OCI-LY7 (cell line): ENCODE data around the gene SBF2. TPM values are rescaled to one million over a fixed set of nuclear protein-coding genes. Genes with fewer than 3 reads are reported as not detected.

Experiments used
- BruUV-seq: library from RNA; stranded (reverse); fragments of 400-500 nt; replicated peaks from 2 replicates; lab custom pipeline; 2021; lab: Mats Ljungman, UMichigan
- CTCF ChIA-PET: fragments of 300-600 bp; sonication (Branson Sonifier 250); formaldehyde crosslinking; loops from one replicate; lab custom pipeline; 2022; ENCODE audit warnings: antibody characterized with exemption; ENCODE audit not compliant: unreplicated experiment; lab: Charles Lee
- POLR2A ChIA-PET: fragments of 300-600 bp; sonication (Branson Sonifier 250); formaldehyde crosslinking; loops from one replicate; lab custom pipeline; 2022; ENCODE audit warnings: antibody characterized with exemption; lab: Charles Lee
- DNase-seq: peaks from one replicate; pipeline ENCODE4 v3.0.0-alpha.2; 2015; ENCODE audit warnings: low spot score
- H2AFZ ChIP-seq: fragments of 200-600 bp; sonication (generic), shearing (Covaris generic); 2 replicates; pipeline ENCODE4 v1.6.1; 2014; ENCODE audit warnings: mild to moderate bottlenecking, antibody characterized with exemption, low read length, moderate library complexity
- H3K27ac ChIP-seq: fragments of 200-600 bp; sonication (generic); 2 replicates; pipeline ENCODE4 v1.5.1; 2014; ENCODE audit warnings: mixed run types, low read depth, mild to moderate bottlenecking, moderate library complexity, low read length, inconsistent platforms; ENCODE audit not compliant: poor library complexity, severe bottlenecking
- H3K36me3 ChIP-seq: fragments of 200-600 bp; sonication (generic); 2 replicates; pipeline ENCODE4 v1.6.1; 2014; ENCODE audit warnings: mild to moderate bottlenecking, antibody characterized with exemption, low read length, moderate library complexity, mixed read lengths; ENCODE audit not compliant: insufficient read depth
- H3K4me1 ChIP-seq: fragments of 200-600 bp; sonication (generic); 2 replicates; pipeline ENCODE4 v1.5.1; 2014; ENCODE audit warnings: mild to moderate bottlenecking, low read length; ENCODE audit not compliant: insufficient read depth, poor library complexity, severe bottlenecking
- H3K4me2 ChIP-seq: fragments of 200-600 bp; sonication (generic); 2 replicates; pipeline ENCODE4 v1.6.1; 2014; ENCODE audit warnings: mild to moderate bottlenecking, low read length
- H3K4me3 ChIP-seq: fragments of 200-600 bp; sonication (generic); 2 replicates; pipeline ENCODE4 v1.5.1; 2014; ENCODE audit warnings: mild to moderate bottlenecking, low read depth, low read length; ENCODE audit not compliant: poor library complexity, severe bottlenecking
- H3K79me2 ChIP-seq: fragments of 200-600 bp; sonication (generic); 2 replicates; pipeline ENCODE4 v1.6.1; 2016; ENCODE audit warnings: low read depth, mild to moderate bottlenecking, low read length, moderate library complexity, mixed read lengths; ENCODE audit not compliant: insufficient read depth
- H3K9me2 ChIP-seq: fragments of 200-600 bp; sonication (generic); 2 replicates; pipeline ENCODE4 v1.6.1; 2016; ENCODE audit warnings: mild to moderate bottlenecking, low read length, mixed read lengths; ENCODE audit not compliant: insufficient read depth
- H3K9me3 ChIP-seq: fragments of 200-600 bp; sonication (generic); 2 replicates; pipeline ENCODE4 v1.6.1; 2014; ENCODE audit warnings: mild to moderate bottlenecking, mixed run types, low read length, mixed read lengths
- H4K20me1 ChIP-seq: fragments of 200-600 bp; sonication (generic); 2 replicates; pipeline ENCODE4 v1.6.1; 2014; ENCODE audit warnings: mild to moderate bottlenecking, antibody characterized with exemption, low read length, moderate library complexity, mixed read lengths; ENCODE audit not compliant: insufficient read depth
- EZH2phosphoT487 ChIP-seq: fragments of 200-600 bp; sonication (generic); IDR thresholded peaks from 2 replicates; pipeline ENCODE4 v1.6.1; 2018; ENCODE audit warnings: low read depth, borderline replicate concordance, mild to moderate bottlenecking, mixed run types, antibody characterized with exemption, low read length, moderate library complexity, mixed read lengths
- intact Hi-C: fragments of 100-400 bp; cut with micrococcal nuclease; formaldehyde crosslinking; loops from one replicate; pipeline ENCODE4 v1.10.0; 2022; ENCODE audit not compliant: unreplicated experiment
- total RNA-seq, 2 experiments: library from RNA; depleted of rRNA in 1 of 2; stranded (reverse); fragments of >200 nt in 1 of 2; shearing (Covaris generic) in 1 of 2; gene quantifications; 2 replicates each; pipeline ENCODE4 v1.2.3, GENCODE V29; 2014 to 2022
- TF ChIP-seq, protein P1 (sequence below): fragments of 200-600 bp; sonication (generic); conservative IDR thresholded peaks from 2 replicates; pipeline ENCODE4 v1.5.1; 2014; ENCODE audit warnings: mild to moderate bottlenecking, antibody characterized with exemption, low read length, moderate library complexity, mixed read lengths

SBF2 gene
- total RNA-seq, 2 experiments from 2014 or later = 12.9 to 14.3 TPM

DNA sequence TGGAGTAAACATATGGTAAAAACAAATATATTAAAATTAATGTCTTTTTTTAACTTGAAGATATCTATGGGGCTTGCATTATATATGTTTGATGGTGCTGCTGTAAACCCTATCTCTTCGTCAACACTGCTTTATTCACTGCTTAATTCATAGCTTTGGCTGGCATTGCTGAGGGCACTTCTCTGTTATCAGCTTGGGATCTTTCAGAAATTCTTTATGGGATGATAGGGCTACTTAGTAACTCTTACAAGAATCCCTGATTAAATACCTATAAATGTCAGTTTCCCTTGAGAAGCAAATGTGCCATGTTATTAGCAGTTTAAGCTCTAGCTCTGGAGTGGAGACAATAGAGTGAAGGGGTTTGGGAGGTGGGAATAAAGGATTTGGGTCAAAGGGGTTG is 517.8 kb downstream of the SBF2 start:
- no peaks in the 10 kb centered on the region for H4K20me1 ChIP-seq
- no peaks in the 10 kb centered on the region for H3K4me1 ChIP-seq
- CTCF ChIA-PET = no interaction called here
- no peaks in the 10 kb centered on the region for H3K9me2 ChIP-seq
- no peak overlapping the region for H3K4me2 ChIP-seq
- peaks cover 17% of the 10 kb centered on the region for H3K36me3 ChIP-seq
- H3K27ac ChIP-seq = no peak overlapping the region
- H2AFZ ChIP-seq = no peak overlapping the region
- intact Hi-C loops = no loop called here
- no TSS peak for BruUV-seq
- H3K79me2 ChIP-seq = no peaks in the 10 kb centered on the region; the same call in 1 of the 2 replicates
- TF ChIP-seq, protein P1, sequence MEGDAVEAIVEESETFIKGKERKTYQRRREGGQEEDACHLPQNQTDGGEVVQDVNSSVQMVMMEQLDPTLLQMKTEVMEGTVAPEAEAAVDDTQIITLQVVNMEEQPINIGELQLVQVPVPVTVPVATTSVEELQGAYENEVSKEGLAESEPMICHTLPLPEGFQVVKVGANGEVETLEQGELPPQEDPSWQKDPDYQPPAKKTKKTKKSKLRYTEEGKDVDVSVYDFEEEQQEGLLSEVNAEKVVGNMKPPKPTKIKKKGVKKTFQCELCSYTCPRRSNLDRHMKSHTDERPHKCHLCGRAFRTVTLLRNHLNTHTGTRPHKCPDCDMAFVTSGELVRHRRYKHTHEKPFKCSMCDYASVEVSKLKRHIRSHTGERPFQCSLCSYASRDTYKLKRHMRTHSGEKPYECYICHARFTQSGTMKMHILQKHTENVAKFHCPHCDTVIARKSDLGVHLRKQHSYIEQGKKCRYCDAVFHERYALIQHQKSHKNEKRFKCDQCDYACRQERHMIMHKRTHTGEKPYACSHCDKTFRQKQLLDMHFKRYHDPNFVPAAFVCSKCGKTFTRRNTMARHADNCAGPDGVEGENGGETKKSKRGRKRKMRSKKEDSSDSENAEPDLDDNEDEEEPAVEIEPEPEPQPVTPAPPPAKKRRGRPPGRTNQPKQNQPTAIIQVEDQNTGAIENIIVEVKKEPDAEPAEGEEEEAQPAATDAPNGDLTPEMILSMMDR = no peak
- TF ChIP-seq EZH2phosphoT487 = no peak
- POLR2A ChIA-PET = interaction anchor here (0.6 to 2.1 kb wide), 3 partner anchors 9 to 92 kb away, joined by 3 to 5 read pairs (median 3); no protein-coding TSS in a partner anchor
- no peak for DNase-seq
- H3K9me3 ChIP-seq = no peaks in the 10 kb centered on the region
- H3K4me3 ChIP-seq = no peak overlapping the region

DNA sequence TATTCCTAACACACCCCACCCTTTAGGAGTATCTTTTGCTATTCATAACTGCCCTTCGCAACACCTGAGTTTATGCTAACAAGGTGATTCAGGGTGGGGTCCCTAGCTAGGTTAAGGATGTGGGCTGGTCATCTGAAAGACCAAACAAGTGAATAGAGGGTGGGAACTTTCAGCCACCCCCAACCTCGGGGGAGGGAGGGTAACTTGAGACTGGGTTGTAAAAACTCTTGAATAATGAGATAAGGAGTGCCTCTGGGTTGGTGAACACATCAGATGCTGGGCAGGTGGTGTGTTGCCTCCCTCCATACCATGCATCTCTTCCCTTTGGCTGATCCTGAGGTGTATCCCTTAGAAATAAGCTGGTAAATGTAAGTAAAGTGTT is 518.6 kb downstream of the SBF2 start:
- Histone ChIP-seq H3K27ac (no peak overlapping the region), H3K9me3 (no peaks in the 10 kb centered on the region), H4K20me1 (no peaks in the 10 kb centered on the region), H3K4me2 (no peak overlapping the region), H3K4me3 (no peak overlapping the region), H3K36me3 (peaks cover 10% of the 10 kb centered on the region; the same call in 1 of the 2 replicates), H3K9me2 (no peaks in the 10 kb centered on the region), H2AFZ (no peak overlapping the region), H3K4me1 (no peaks in the 10 kb centered on the region), H3K79me2 (no peaks in the 10 kb centered on the region; the same call in 1 of the 2 replicates)
- CTCF ChIA-PET = no interaction called here
- intact Hi-C loops = no loop called here
- TF ChIP-seq, protein P1 = no peak
- TF ChIP-seq EZH2phosphoT487 = no peak
- BruUV-seq = no TSS peak
- no peak for DNase-seq
- POLR2A ChIA-PET = interaction anchor here (0.6 to 2.1 kb wide), 2 partner anchors 12 to 91 kb away, joined by 3 to 5 read pairs; no protein-coding TSS in a partner anchor

DNA sequence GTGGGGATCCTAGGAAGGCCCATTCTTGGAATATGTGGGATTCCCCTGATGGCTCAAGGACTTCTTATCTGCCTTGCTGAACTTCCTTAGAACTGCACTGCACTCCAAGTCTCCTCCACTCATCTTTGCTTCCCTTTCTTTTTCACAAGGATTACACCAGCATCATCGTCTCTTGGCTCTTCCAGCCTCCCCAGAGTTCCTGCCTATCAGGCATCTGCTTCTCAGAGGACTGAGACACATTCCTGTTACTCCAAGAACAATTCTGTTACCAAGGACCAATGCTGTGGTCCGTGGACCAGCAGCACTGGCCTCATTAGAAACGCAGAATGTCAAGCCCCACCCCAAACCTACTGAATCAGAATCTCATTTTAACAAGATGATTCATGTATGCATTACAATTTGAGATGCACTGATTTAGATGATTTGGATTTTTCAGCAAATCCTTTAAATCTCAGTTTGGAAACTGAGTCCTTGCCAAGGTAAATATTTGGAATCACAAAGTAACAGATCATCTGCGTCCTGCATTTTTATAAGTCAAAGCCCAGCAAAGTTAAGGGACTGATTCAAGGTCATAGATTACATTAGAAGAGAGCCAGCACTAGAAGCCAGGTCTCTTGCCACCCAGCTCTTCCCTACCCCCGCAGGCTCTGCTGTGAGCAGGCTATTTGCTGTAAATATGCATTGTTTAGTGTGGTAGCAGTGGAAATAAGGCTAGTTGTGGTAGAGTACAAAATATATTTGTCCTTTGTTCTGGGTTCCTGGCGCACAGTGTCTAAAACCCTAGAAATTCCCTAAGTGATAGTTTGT is 519.2 kb downstream of the SBF2 start:
- TF ChIP-seq EZH2phosphoT487 = no peak
- TF ChIP-seq, protein P1 = no peak
- H3K79me2 ChIP-seq = no peaks in the 10 kb centered on the region; the same call in 1 of the 2 replicates
- H3K9me3 ChIP-seq = no peaks in the 10 kb centered on the region
- H2AFZ ChIP-seq = no peak overlapping the region
- no peak overlapping the region for H3K4me3 ChIP-seq
- no peaks in the 10 kb centered on the region for H3K9me2 ChIP-seq
- 0 out of 2 replicates have a peak, but pooled peaks cover 4% of the 10 kb centered on the region for H3K36me3 ChIP-seq
- ChIA-PET CTCF (no interaction called here), POLR2A (interaction anchor here (2.1 kb wide), 1 partner anchor 12 kb away, joined by 5 read pairs; no protein-coding TSS in a partner anchor)
- H4K20me1 ChIP-seq = no peaks in the 10 kb centered on the region
- H3K27ac ChIP-seq = no peak overlapping the region
- no peak overlapping the region for H3K4me2 ChIP-seq
- intact Hi-C loops = no loop called here
- no TSS peak for BruUV-seq
- no peak for DNase-seq
- H3K4me1 ChIP-seq = no peaks in the 10 kb centered on the region
